ENCODE measurements around the gene PEX10.

GRCh38 chr1:2358651-2359640 is 53.4 kb downstream of the PEX10 start:
- TF ChIP-seq CTCF (IDR thresholded peaks at IDR 0.05; ENCODE audit: control extremely low read depth in 1 of 3, insufficient read depth in 1 of 3, low read depth in 1 of 3, low read length in 3 of 3) = no peak
- no peak for TF ChIP-seq EZH2 (IDR thresholded peaks at IDR 0.05; ENCODE audit: low read depth, low read length, severe bottlenecking)
- TF ChIP-seq TAF1 (IDR thresholded peaks at IDR 0.05; ENCODE audit: low read depth, low read length) = no peak
- no peak for TF ChIP-seq RAD21 (IDR thresholded peaks at IDR 0.05 in 1 of 2, conservative IDR thresholded peaks at IDR 0.05 in 1 of 2; ENCODE audit: low read depth in 2 of 2, low read length in 2 of 2)
- TF ChIP-seq MAX (IDR thresholded peaks at IDR 0.05) = no peak
- TF ChIP-seq ZNF274 (IDR thresholded peaks at IDR 0.05; ENCODE audit: borderline replicate concordance, extremely low read depth, low read length) = no peak
- TF ChIP-seq RBBP5 (IDR thresholded peaks at IDR 0.05; ENCODE audit: borderline replicate concordance, low read depth, low read length) = no peak

All from H1 (cell line).